ENCODE measurements around the gene ADGRA3.
"Not testable (repeated sequence)": the region's sequence is repeated elsewhere in the genome, so short reads cannot be mapped to it uniquely, and the experiment has no call there.

Gene ADGRA3

GRCh38 chr4:22477136-22477812 lies 38.6 kb downstream of the ADGRA3 start:
- DNase-seq = no peak

GRCh38 chr4:22476011-22476410 lies 39.9 kb downstream of the ADGRA3 start:
- no peak for DNase-seq

GRCh38 chr4:22475311-22475646 lies 40.6 kb downstream of the ADGRA3 start:
- DNase-seq = not testable (repeated sequence)

GRCh38 chr4:22474636-22475310 lies 41.1 kb downstream of the ADGRA3 start:
- DNase-seq = no peak

GRCh38 chr4:22473268-22473667 lies 42.6 kb downstream of the ADGRA3 start:
- no peak for DNase-seq

GRCh38 chr4:22471999-22472461 lies 43.8 kb downstream of the ADGRA3 start:
- DNase-seq = no peak

- no peak for DNase-seq
Measured at GRCh38 chr4:22471419-22471818, 44.4 kb downstream of the ADGRA3 start.

- no peak for DNase-seq
Measured at GRCh38 chr4:22466581-22466980, 49.3 kb downstream of the ADGRA3 start.

- DNase-seq = no peak
Measured at GRCh38 chr4:22465996-22466395, 49.9 kb downstream of the ADGRA3 start.

GRCh38 chr4:22465349-22465748 lies 50.5 kb downstream of the ADGRA3 start:
- DNase-seq = no peak

GRCh38 chr4:22463179-22463578 lies 52.7 kb downstream of the ADGRA3 start:
- no peak for DNase-seq

- DNase-seq = no peak
Measured at GRCh38 chr4:22462688-22463087, 53.2 kb downstream of the ADGRA3 start.

GRCh38 chr4:22460266-22460665 lies 55.6 kb downstream of the ADGRA3 start:
- no peak for DNase-seq

- DNase-seq = no peak
Measured at GRCh38 chr4:22458098-22458497, 57.8 kb downstream of the ADGRA3 start.

- DNase-seq = no peak
Measured at GRCh38 chr4:22457348-22457747, 58.5 kb downstream of the ADGRA3 start.

- no peak for DNase-seq
Measured at GRCh38 chr4:22456291-22456690, 59.6 kb downstream of the ADGRA3 start.

GRCh38 chr4:22454955-22455354 lies 60.9 kb downstream of the ADGRA3 start:
- DNase-seq = no peak

GRCh38 chr4:22454216-22454838 lies 61.5 kb downstream of the ADGRA3 start:
- DNase-seq = no peak

GRCh38 chr4:22444813-22445212 lies 71.1 kb downstream of the ADGRA3 start:
- no peak for DNase-seq

- no peak for DNase-seq
Measured at GRCh38 chr4:22442956-22443355, 72.9 kb downstream of the ADGRA3 start.

- no peak for DNase-seq
Measured at GRCh38 chr4:22440999-22441398, 74.9 kb downstream of the ADGRA3 start.

GRCh38 chr4:22439947-22440346 lies 75.9 kb downstream of the ADGRA3 start:
- no peak for DNase-seq

GRCh38 chr4:22435652-22436051 lies 80.2 kb downstream of the ADGRA3 start:
- no peak for DNase-seq

- DNase-seq = no peak
Measured at GRCh38 chr4:22434895-22435294, 81.0 kb downstream of the ADGRA3 start.
